Fibroblast of skin of left quadriceps (primary cell): Measurements from ENCODE around the gene FRRS1L.

ENCODE experiments used
- DNase-seq, 2 experiments: peaks; one replicate each; pipeline ENCODE4 v3.0.0-alpha.2; 2013; ENCODE audit warnings: low read depth in 2 of 2

Gene FRRS1L

GRCh38 chr9:109176386-109176785, 9.3 kb upstream of the FRRS1L start:
- DNase-seq = no peak

- no peak for DNase-seq
Observed at GRCh38 chr9:109172935-109173334, 5.9 kb upstream of the FRRS1L start.

- peak; percentile 23 to 24 for DNase-seq
Observed at GRCh38 chr9:109171926-109172325, 4.9 kb upstream of the FRRS1L start.

- DNase-seq = no peak
Observed at GRCh38 chr9:109168170-109168569, 1.1 kb upstream of the FRRS1L start.

GRCh38 chr9:109167716-109168115, 667 bp upstream of the FRRS1L start:
- no peak for DNase-seq

GRCh38 chr9:109166171-109166770, 778 bp downstream of the FRRS1L start:
- DNase-seq = no peak

GRCh38 chr9:109164042-109164441, 3.0 kb downstream of the FRRS1L start:
- DNase-seq = no peak

- no peak for DNase-seq
Observed at GRCh38 chr9:109163194-109163593, 3.9 kb downstream of the FRRS1L start.

- DNase-seq = no peak
Observed at GRCh38 chr9:109162677-109163076, 4.4 kb downstream of the FRRS1L start.

GRCh38 chr9:109161471-109161870, 5.6 kb downstream of the FRRS1L start:
- no peak for DNase-seq

- no peak for DNase-seq
Observed at GRCh38 chr9:109159583-109159982, 7.5 kb downstream of the FRRS1L start.

GRCh38 chr9:109158651-109159050, 8.4 kb downstream of the FRRS1L start:
- peak; percentile 69 for DNase-seq

GRCh38 chr9:109156708-109157107, 10.3 kb downstream of the FRRS1L start:
- no peak for DNase-seq

GRCh38 chr9:109150925-109151545, 16.0 kb downstream of the FRRS1L start:
- DNase-seq = no peak

GRCh38 chr9:109149722-109150121, 17.3 kb downstream of the FRRS1L start:
- DNase-seq = no peak

GRCh38 chr9:109149089-109149488, 18.0 kb downstream of the FRRS1L start:
- no peak for DNase-seq

- no peak for DNase-seq
Observed at GRCh38 chr9:109145051-109145450, 22.0 kb downstream of the FRRS1L start.

- DNase-seq = no peak
Observed at GRCh38 chr9:109143881-109144562, 23.0 kb downstream of the FRRS1L start.

- DNase-seq = no peak
Observed at GRCh38 chr9:109141375-109141774, 25.7 kb downstream of the FRRS1L start.

GRCh38 chr9:109139851-109140250, 27.2 kb downstream of the FRRS1L start:
- DNase-seq = no peak

GRCh38 chr9:109138421-109138820, 28.6 kb downstream of the FRRS1L start:
- DNase-seq = no peak

GRCh38 chr9:109134167-109134578, 32.9 kb downstream of the FRRS1L start:
- DNase-seq = no peak

GRCh38 chr9:109133533-109133932, 33.5 kb downstream of the FRRS1L start:
- DNase-seq = no peak
